Limb (tissue), 2 donors: ENCODE measurements around the gene ZC3H8.

Source experiments
- DNase-seq, 2 donors: peaks; one replicate each; pipeline ENCODE4 v3.0.0-alpha.2; 2016; ENCODE audit errors: extremely low spot score in 2 of 2

The ZC3H8 gene

GRCh38 chr2:112195167-112195766, 59.6 kb downstream of the ZC3H8 start:
- no peak for DNase-seq

- DNase-seq = no peak
Measured at GRCh38 chr2:112194482-112194881, 60.4 kb downstream of the ZC3H8 start.

GRCh38 chr2:112194028-112194427, 60.8 kb downstream of the ZC3H8 start:
- no peak for DNase-seq

- no peak for DNase-seq
Measured at GRCh38 chr2:112189001-112189556, 65.8 kb downstream of the ZC3H8 start.

DNA sequence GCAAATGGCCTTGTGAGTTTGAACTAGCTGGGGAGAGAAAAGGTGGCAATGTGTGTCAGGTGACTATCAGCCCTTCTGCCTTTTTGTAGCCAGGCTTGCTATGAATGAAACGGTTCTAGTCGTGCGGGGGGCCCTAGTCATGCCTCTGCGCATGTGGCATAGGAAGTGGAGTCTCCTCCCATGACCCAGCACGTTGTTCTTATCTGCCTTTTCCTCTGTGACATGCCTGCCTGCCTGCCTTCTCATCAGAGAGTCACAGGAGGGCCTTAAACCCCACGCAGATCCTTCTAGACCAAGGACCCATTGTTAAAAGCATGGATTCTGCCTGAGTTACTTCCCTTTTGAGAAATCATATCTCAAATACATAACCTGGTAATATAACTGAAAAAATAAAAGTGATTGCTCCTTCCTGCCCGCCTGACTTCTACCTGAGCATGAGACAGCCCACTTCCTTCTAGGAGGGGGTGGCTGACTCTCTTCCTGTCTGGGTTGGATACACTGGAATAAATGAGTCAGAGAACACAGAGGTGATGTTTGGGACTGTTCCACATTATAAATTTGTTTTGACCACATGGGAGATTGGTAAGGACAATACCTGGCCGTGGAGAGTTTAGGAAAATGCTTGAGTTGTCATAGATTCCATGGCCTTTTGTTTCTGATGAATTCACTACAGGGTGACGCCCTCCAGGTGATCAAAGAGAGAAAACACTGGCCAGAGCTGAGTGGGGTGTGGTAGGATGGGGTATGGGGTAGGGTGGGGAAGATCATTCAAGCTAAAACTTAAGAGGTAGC, 66.8 kb downstream of the ZC3H8 start:
- DNase-seq = no peak

DNA sequence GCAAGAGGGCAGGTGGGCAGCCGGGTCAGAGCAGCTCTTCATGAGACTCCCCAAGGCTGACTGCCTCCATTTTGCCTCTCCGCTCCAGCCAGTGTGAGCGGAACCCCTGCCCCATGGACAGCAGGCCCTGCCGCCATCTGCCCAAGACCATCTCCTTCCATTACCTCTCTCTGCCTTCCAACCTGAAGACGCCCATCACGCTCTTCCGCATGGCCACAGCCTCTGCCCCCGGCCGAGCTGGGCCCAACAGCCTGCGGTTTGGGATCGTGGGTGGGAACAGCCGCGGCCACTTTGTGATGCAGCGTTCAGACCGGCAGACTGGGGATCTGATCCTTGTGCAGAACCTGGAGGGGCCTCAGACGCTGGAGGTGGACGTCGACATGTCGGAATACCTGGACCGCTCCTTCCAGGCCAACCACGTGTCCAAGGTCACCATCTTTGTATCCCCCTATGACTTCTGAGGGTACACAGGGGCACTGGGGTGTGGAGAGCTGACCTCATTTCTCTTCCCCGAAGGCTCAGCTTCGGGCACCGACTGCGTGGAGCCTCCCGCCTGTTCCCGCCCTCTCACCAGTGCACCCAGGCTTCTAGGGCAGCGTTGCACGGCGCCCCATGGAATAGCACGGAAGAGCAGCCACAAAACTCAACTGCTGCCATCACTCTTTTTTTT, 67.7 kb downstream of the ZC3H8 start:
- no peak for DNase-seq

GRCh38 chr2:112185131-112185530, 69.7 kb downstream of the ZC3H8 start:
- no peak for DNase-seq

DNA sequence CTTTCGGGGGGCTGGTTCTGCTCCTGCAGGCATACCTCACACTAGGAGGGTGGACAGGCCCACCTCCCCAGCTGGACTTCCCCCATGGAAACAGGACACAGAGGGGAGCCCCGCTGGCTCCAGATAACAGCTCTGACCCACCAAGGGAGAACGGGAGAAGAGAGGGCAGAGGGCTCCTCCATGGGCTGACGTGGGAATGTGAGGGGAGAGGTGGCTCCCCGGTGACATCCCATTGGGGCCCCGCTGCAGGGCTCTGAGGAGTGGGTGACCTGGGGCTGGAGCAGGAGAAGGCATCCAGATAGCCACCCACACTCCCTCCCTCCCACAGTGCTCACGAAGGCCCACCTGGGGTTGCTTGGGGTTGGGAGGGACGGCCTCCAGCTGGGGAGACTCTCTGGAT, 70.7 kb downstream of the ZC3H8 start:
- no peak for DNase-seq

- DNase-seq = no peak
Measured at GRCh38 chr2:112183327-112184025, 71.4 kb downstream of the ZC3H8 start.

DNA sequence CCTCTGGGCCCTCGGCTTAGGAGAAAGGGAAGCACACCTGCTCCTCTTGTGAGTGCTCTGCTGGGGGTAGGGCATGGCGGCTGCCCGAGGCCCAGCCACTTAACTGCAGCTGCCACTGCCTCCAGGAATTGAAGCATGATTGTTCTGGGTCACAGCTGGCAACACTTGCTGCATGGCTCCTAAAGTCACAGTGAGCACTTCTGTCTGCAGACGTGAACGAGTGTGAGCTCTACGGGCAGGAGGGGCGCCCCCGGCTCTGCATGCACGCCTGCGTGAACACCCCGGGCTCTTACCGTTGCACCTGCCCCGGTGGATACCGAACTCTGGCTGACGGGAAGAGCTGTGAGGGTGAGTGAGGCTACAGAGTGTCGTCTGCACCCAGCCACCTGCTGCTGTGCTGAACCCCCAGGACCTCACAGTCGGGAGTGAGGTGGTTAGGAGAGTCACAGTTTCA, 72.2 kb downstream of the ZC3H8 start:
- DNase-seq = peak in 1 of 2 donors; percentile 21

- no peak for DNase-seq
Measured at GRCh38 chr2:112181571-112182290, 73.1 kb downstream of the ZC3H8 start.

GRCh38 chr2:112175958-112176573, 78.8 kb downstream of the ZC3H8 start:
- no peak for DNase-seq

- DNase-seq = no peak
Measured at GRCh38 chr2:112175333-112175732, 79.5 kb downstream of the ZC3H8 start.

DNA sequence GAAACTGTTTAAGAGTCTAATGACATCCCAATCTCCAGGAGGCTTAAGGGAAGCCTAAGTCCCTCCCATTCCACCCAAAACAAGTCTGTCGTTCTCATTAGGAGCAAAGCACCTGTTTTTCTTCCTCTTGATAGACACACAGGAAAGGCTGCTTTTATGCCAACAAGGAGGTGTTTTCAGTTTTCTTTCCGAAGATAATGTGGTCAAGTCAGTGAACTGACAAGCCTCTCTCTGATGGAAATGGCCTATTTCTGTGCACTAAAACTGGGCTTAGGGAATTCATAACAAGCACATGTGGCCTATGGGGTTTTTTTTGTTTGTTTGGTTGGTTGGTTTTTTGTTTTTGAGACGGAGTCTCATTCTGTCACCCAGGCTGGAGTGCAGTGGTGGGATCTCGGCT, 80.5 kb downstream of the ZC3H8 start:
- no peak for DNase-seq

DNA sequence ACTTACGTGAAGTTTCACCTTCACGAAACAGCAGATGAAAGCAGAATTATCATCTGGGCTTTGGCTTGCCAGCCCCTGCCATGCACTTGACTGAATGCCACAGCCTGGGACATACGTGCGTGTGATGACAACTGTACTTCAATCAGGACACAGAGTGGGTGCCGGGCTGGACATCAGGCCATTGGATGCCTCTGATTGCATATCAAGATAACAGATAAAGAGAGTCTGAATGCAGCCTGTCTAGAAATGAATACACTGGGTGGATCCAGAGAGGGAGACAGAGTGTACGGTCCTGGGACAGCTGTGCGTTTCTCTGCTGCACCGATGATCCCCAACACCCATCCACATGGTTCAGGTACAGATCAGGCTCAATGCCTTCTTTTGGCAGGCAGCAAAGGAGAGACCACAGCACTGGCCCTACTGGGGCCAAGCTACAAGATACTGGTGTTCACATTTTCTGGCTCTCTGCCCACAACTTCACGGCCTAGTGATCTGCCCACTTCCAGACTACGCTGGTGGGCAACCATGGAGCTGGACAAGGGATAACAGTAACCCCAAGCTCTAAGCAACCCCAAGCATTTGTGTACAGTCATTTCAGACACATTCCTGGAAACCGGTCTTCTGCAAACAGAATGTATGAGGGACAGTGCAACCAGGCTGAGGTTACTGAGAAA, 81.1 kb downstream of the ZC3H8 start:
- no peak for DNase-seq

DNA sequence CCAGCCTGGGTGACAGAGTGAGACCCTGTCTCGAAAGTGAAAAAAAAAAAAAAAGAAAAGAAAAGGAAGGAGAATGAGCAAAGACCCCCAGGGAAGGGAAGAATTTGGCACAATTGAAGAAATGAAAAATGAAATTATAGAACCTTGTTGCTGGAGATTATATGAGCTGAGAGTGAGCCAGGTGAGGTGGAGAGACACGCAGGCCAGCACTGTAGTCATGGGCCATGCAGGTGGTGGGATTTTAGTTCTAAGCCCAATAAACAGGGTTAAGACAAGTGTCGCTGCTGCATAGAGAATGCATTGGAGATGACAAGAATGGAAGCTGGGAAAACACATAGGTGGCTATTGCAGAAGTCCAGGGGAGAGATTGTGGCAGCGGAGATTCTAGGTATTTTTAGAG, 84.3 kb downstream of the ZC3H8 start:
- no peak for DNase-seq

- no peak for DNase-seq
Measured at GRCh38 chr2:112168422-112169124, 86.3 kb downstream of the ZC3H8 start.

DNA sequence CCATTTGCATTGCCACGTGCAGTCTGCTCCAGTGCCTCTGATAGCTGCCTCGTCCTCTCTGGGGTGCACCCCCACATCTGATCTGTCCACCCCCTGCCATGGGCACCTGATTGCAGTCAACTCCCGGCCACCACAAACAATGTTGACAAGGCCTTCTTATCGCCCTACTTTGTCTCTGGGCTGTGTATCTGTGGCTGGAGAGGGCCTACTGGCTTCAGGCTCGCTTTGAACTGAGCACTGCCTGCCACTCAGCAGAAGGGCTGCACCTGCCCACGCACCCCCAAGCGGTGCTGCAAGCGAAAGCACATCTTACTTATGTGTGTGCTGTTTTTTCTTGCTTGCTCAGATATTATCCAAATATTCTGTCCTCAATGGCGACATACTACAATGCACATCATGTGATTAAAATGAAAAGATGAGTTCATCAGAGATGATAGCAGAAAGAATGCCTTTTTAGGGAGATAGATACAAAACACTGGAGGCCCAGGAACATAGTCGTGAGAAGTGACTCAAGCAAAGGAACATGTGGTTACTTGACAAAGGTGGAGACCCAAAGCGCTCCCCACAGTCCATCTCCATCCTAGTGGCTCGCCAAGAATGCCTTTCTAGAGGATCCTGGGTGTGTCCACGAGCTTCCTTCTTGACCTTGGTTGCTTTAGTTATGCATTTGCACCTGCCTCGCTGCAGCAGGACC, 87.9 kb downstream of the ZC3H8 start:
- no peak for DNase-seq

GRCh38 chr2:112165296-112165695, 89.5 kb downstream of the ZC3H8 start:
- DNase-seq = no peak
